Activated T-cell treated with anti-CD3 and anti-CD28 coated beads, Interleukin-2, amount 50 U/mL, for 1 hour (primary cell): ENCODE measurements around the gene ZNF207.
"Not testable (repeated sequence)": the region's sequence is repeated elsewhere in the genome, so short reads cannot be mapped to it uniquely, and the experiment has no call there.

ENCODE experiments used
- DNase-seq: peaks from one replicate; pipeline ENCODE4 v3.0.0-alpha.2; 2020

ZNF207 gene

GRCh38 chr17:32335687-32336086 lies 14.3 kb upstream of the ZNF207 start:
- no peak for DNase-seq

- peak; percentile 50 for DNase-seq
These were observed 8.7 kb upstream of the ZNF207 start for GRCh38 chr17:32341141-32341856.

GRCh38 chr17:32341857-32342602 lies 7.9 kb upstream of the ZNF207 start, which contains the start of gene C17orf75:
TSS of gene C17orf75 (minus strand) at chr17:32342173. CDS start at chr17:32342139, 34 bp downstream.
- DNase-seq = peak; percentile 85

- DNase-seq = no peak
These were observed 7.2 kb upstream of the ZNF207 start for GRCh38 chr17:32342603-32343325.

- DNase-seq = no peak
These were observed 3.9 kb upstream of the ZNF207 start for GRCh38 chr17:32345951-32346600.

GRCh38 chr17:32348483-32348800 lies 1.5 kb upstream of the ZNF207 start:
- no peak for DNase-seq

GRCh38 chr17:32349503-32349853 lies 479 bp upstream of the ZNF207 start:
- DNase-seq = peak; percentile 36

- DNase-seq = no peak
These were observed 885 bp downstream of the ZNF207 start for GRCh38 chr17:32350666-32351418.

GRCh38 chr17:32352734-32353133 lies 2.8 kb downstream of the ZNF207 start:
- not testable (repeated sequence) for DNase-seq

- no peak for DNase-seq
These were observed 5.9 kb downstream of the ZNF207 start for GRCh38 chr17:32355649-32356377.

- no peak for DNase-seq
These were observed 6.4 kb downstream of the ZNF207 start for GRCh38 chr17:32356378-32356743.

- DNase-seq = no peak
These were observed 6.8 kb downstream of the ZNF207 start for GRCh38 chr17:32356750-32357149.

GRCh38 chr17:32357615-32358014 lies 7.7 kb downstream of the ZNF207 start:
- no peak for DNase-seq

GRCh38 chr17:32361270-32361669 lies 11.3 kb downstream of the ZNF207 start:
- no peak for DNase-seq

- no peak for DNase-seq
These were observed 20.5 kb downstream of the ZNF207 start for GRCh38 chr17:32370426-32370825.

GRCh38 chr17:32382526-32383223 lies 32.7 kb downstream of the ZNF207 start:
- DNase-seq = no peak

GRCh38 chr17:32383926-32384434 lies 34.0 kb downstream of the ZNF207 start:
- DNase-seq = no peak

GRCh38 chr17:32385121-32385520 lies 35.2 kb downstream of the ZNF207 start:
- no peak for DNase-seq

GRCh38 chr17:32385971-32386370 lies 36.0 kb downstream of the ZNF207 start:
- no peak for DNase-seq

- DNase-seq = no peak
These were observed 36.9 kb downstream of the ZNF207 start for GRCh38 chr17:32386844-32387243.

GRCh38 chr17:32388128-32388527 lies 38.2 kb downstream of the ZNF207 start:
- DNase-seq = not testable (repeated sequence)
